Fibroblast of skin of left quadriceps (primary cell): ENCODE measurements around the gene PSPC1.
"Not testable (repeated sequence)": the region's sequence is repeated elsewhere in the genome, so short reads cannot be mapped to it uniquely, and the experiment has no call there.

ENCODE experiments used
- DNase-seq, 2 experiments: peaks; one replicate each; pipeline ENCODE4 v3.0.0-alpha.2; 2013; ENCODE audit warnings: low read depth in 2 of 2

The PSPC1 gene

DNA sequence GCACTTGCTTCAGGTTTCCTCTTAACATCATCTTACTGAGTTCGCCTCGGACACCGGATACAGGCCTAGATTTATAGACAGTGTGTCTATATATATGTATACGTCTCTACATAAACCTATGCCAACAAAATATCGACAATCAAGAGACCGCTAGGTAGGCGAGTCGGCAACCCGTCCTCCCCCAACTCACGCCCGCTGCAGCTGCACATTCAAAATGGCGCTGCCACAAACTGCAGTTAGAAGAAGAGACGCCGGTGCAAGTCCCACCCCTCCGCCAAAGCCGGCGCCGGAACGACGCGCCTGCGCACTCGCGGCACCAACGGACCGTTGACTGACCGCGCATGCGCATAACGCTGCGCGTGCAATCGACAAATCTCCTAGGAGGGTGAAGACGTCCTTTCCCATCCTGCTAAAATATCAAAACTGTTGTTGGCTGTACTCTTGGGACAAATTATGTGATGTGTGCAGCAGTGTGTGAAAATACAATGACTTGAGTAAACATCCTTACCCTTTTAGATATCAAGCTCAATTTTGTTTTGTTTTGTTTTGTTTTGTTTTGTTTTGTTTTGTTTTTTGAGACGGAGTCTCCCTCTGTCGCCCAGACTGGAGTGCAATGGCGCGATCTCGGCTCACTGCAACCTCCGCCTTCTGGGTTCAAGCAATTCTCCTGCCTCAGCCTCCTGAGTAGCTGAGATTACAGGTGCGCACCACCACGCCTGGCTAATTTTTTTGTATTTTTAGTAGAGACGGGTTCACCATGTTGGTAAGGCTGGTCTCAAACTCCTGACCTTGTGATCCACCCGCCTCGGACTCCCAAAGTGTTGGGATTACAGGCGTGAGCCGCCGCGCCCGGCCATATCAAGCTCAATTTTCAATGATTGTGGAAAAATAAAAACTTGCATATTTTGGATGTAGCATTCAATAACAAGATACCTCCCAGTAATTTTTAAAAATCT, at the start of gene PSPC1:
TSS of gene PSPC1 (minus strand) at position 219 of the 956 bp plus-strand sequence. CDS start at position 31, 188 bp downstream.
- DNase-seq: peak; percentile 87 to 88

DNA sequence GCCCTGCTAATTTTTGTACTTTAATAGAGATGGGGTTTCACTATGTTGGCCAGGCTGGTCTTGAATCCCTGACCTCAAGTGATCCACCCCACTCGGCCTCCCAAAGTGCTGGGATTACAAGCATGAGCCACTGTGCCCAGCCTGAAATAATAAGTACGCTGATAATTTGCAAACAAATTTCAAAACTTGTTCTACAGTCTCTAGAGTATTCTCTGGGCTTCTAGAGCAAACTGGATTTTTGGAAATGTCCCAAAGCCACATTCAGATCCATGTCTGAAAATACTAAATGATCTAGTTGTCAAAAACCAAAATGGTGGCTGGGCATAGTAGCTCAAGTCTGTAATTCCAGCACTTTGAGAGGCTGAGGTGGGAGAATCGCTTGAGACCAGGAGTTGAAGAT, 39.9 kb upstream of the PSPC1 start:
- no peak for DNase-seq

DNA sequence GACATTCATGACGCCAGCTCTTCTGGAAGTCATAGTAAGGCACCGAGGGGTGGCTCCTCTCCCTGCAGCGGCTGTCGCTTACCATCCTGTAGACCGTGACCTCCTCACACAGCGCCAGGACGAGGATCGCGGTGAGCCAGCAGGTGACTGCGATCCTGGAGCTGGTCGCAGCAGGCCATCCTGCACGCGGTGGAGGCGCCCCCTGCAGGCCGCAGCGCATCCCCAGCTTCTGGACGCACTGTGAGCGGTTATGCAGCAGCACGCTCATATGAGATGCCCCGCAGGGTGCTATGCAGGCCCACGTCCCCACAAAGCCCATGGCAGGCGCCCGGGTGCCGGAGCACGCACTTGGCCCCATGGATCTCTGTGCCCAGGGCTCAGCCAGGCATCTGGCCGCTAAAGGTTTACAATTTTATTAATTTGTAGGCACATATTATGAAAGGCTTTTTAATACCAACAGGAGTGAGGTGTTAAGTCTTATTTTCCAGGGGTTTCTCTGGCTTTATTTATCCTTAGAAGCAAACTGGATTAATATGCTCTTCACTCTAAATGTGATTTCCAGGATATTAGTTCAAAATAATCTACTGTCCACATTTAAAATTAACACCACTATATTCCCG, 35.6 kb upstream of the PSPC1 start:
- no peak for DNase-seq

DNA sequence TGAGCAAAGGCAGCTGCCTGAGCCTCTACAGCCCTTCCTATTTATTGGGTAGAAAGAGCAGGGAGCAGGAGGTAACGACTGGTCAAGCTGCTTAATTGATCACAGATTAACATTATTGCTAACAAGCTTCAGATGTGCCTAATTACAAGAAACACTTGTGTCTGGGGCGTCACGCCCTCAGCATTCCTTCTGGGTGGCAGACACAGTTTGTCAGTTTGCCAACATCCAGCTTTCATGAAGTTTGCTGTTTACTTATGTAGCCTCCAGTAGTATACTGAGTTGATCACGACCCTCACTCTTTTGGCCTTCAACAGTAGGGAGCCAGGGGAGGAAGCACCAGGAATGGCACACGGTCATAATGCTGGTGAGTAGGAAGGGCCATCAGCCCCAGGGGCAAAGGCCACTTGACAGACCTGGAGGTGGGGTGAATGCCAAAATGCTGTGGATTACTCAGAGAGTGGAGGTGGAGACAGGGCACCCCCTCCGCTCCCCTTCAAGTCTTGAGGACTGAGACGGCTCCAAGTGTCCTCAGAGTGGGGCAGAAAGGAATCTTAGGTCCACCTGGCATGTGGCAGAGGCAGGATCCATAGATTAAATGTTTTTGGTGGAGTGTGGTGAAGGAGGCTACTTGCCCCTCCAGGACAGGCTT, 34.9 kb upstream of the PSPC1 start:
- no peak for DNase-seq

- DNase-seq: no peak
Measured at GRCh38 chr13:19817106-19817505, 34.4 kb upstream of the PSPC1 start.

DNA sequence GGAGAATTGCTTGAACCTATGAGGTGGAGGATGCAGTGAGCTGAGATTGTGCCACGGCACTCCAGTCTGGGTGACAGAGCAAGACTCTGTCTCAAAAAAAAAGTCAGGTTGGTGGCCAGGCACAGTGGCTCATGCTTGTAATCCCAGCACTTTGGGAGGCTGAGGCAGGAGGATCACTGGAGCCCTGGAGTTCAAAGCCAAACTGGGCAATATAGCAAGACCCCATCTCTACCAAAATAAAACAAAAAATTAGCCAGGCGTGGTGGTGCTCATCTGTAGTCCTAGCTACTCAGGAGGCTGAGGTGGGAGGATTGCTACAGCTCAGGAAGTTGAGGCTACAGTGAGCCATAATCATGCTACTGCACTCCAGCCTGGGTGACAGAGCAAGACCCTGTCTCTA, 33.1 kb upstream of the PSPC1 start:
- DNase-seq: not testable (repeated sequence)

- no peak for DNase-seq
Measured at GRCh38 chr13:19810996-19811881, 28.5 kb upstream of the PSPC1 start.

GRCh38 chr13:19810151-19810550, 27.4 kb upstream of the PSPC1 start:
- DNase-seq: no peak

GRCh38 chr13:19805765-19806164, 23.0 kb upstream of the PSPC1 start:
- DNase-seq: no peak

- no peak for DNase-seq
Measured at GRCh38 chr13:19795956-19796355, 13.2 kb upstream of the PSPC1 start.

GRCh38 chr13:19794631-19795030, 11.9 kb upstream of the PSPC1 start:
- no peak for DNase-seq

- DNase-seq: no peak
Measured at GRCh38 chr13:19791953-19792537, 9.3 kb upstream of the PSPC1 start.

DNA sequence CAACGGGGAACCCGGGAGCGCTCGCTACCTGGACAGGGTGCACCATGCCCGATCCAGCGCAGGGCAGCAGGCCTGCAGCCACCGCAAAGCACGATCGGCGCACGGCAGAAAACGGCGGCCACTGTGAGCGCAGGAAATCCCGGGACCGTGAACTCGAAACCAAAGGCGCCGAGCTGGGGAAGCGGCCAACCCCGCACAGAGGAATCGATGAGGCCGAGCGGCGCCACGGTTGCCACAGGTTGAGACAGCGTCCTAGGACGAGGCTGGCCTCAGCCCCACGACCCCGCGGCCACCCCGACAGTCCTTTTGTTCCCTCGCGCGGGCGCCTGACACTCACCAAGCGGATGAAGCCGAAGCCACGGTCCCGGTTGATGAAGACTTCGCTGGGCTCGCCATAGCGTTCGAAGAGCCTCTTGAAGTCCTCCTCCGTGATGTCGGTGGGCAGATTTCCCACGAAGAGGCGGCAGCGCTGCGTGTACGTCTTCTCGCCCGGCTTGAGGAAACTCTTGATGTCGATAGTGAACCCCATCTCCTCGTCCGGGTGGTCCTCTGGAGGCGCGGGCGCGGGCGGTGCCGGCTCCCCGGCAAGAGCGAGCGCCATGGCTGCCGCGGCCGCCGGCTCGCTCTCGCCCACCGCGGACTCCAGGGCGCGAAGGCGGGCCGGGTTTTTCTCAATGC, 557 bp downstream of the PSPC1 start:
- DNase-seq: peak; percentile 4 to 9

DNA sequence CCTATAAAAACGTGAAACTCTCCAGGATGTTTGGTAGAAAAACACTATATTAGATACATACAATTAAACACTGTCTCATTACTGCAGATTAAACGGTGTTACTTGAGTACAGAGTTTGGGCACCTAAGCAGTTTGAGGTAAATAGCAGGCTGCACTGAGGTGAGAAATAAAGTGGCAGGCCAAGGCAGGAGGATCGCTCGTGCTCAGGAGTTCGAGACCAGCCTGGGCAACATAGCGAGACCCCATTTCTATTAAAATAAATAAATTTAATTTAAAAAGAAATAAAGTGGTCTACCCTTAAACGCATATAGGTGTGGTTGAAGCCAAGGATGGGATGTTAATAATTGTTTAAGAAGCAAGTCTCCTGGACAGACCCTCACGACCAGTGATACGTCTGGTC, 1.2 kb downstream of the PSPC1 start:
- no peak for DNase-seq

- DNase-seq: not testable (repeated sequence)
Measured at GRCh38 chr13:19780753-19781418, 1.9 kb downstream of the PSPC1 start.

DNA sequence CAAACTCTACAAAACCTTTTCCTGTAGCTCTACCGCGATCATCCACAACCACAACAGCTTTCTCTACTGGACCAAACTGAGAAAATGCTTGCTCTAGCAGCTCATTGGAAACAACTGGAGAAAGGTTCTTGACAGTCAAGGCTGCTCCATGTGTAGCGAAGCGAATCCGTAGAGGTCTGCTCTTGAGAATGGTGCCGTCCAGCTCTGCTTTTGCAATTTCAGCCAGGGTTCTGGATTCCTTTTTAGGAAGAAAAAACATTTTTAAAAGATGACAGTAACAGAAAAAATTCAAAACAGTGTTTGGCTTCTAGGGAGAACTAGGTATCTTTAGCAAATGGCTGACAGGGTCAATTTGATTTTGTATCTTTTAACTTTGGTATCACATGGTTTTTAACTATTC, 10.4 kb downstream of the PSPC1 start:
- DNase-seq: no peak

DNA sequence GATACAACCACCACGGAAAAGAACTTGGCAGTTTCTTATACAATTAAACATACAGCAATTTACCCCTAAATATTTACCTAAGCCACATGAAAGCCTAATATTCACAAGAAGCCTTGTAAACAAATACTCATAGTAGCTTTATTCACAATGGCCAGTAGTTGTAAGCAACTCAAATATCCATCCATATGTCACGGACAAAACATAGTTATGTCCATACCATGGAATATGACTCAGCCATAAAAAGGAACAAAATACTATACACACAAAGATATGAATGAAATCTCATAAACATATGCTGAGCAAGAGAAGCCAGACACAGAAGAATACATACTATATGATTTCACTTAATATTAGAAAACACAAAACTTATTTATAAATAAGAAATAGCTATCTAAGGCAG, 12.9 kb downstream of the PSPC1 start:
- DNase-seq: no peak

GRCh38 chr13:19767966-19768365, 14.8 kb downstream of the PSPC1 start:
- no peak for DNase-seq

GRCh38 chr13:19766591-19766990, 16.2 kb downstream of the PSPC1 start:
- no peak for DNase-seq

DNA sequence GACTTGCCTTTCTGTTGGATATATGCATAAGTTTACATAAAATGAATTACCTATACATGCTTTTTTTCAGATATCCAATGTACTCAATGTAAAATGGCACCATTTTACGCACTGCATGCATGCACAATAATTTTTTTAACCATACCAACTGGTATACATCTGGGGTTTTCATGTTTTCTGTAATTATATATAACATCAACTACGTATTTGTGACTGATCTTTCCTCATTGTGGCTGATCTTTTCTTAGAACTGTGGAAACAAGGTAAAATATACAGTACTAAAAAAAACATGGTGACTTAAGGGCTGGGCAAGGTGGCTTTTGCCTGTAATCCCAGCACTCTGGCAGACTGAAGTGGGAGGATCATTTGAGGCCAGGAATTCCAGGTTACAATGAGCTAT, 18.5 kb downstream of the PSPC1 start:
- DNase-seq: no peak
